SU-DHL-6 (cell line): ENCODE results near the gene ADAMTS17.

ENCODE experiments used
- CTCF ChIP-seq: fragments of 200-600 bp; sonication (generic); IDR thresholded peaks from one replicate; pipeline ENCODE4 v1.5.1; 2017; ENCODE audit warnings: antibody characterized with exemption, mild to moderate bottlenecking, low read length, moderate library complexity; ENCODE audit not compliant: insufficient read depth, poor library complexity, severe bottlenecking
- EZH2phosphoT487 ChIP-seq: fragments of 200-600 bp; sonication (generic), shearing (Covaris generic); conservative IDR thresholded peaks from 2 replicates; pipeline ENCODE4 v1.6.1; 2018; ENCODE audit warnings: mild to moderate bottlenecking, antibody characterized with exemption, low read length, moderate library complexity, mixed read lengths

- no peak for TF ChIP-seq CTCF
- TF ChIP-seq EZH2phosphoT487, result no peak
Measured at GRCh38 chr15:99953886-99954285, 387.9 kb downstream of the ADAMTS17 start.
